Dedifferentiated amniotic fluid mesenchymal stem cell (primary cell): Measurements from ENCODE around the gene GPSM3.
A peak's percentile ranks its signal among the peaks of the same experiment; 100 is the strongest.

Experiments
- DNase-seq: peaks from one replicate; pipeline ENCODE4 v3.0.0-alpha.2; 2016; ENCODE audit errors: extremely low spot score

GPSM3 gene

GRCh38 chr6:32173051-32173727 lies 19.3 kb downstream of the GPSM3 start:
- no peak for DNase-seq

GRCh38 chr6:32171234-32171633 lies 21.2 kb downstream of the GPSM3 start:
- no peak for DNase-seq

- DNase-seq: no peak
Measured at GRCh38 chr6:32170294-32170693, 22.1 kb downstream of the GPSM3 start.

- DNase-seq: no peak
Measured at GRCh38 chr6:32168807-32169591, 23.4 kb downstream of the GPSM3 start.

- no peak for DNase-seq
Measured at GRCh38 chr6:32168350-32168749, 24.1 kb downstream of the GPSM3 start.

GRCh38 chr6:32167761-32168262 lies 24.6 kb downstream of the GPSM3 start:
- DNase-seq: no peak

GRCh38 chr6:32167154-32167760 lies 25.2 kb downstream of the GPSM3 start:
- DNase-seq: no peak

- DNase-seq: no peak
Measured at GRCh38 chr6:32166411-32167061, 25.9 kb downstream of the GPSM3 start.

GRCh38 chr6:32164295-32164694 lies 28.1 kb downstream of the GPSM3 start, which contains the start of gene EGFL8:
EGFL8 (plus strand) TSS chr6:32164595; CDS start chr6:32166166, 1,571 bp downstream.
- no peak for DNase-seq

- no peak for DNase-seq
Measured at GRCh38 chr6:32163559-32164258, 28.7 kb downstream of the GPSM3 start.

GRCh38 chr6:32158052-32158451 lies 34.4 kb downstream of the GPSM3 start:
- no peak for DNase-seq

GRCh38 chr6:32156891-32157290 lies 35.6 kb downstream of the GPSM3 start:
- no peak for DNase-seq

GRCh38 chr6:32154514-32155161 lies 37.8 kb downstream of the GPSM3 start:
- peak; percentile 58 for DNase-seq

- peak; percentile 81 for DNase-seq
Measured at GRCh38 chr6:32153564-32154513, 38.6 kb downstream of the GPSM3 start, which contains the start of gene PPT2. PPT2 (plus strand) TSS chr6:32154141; CDS start chr6:32154595, 454 bp downstream.

- DNase-seq: peak; percentile 49
Measured at GRCh38 chr6:32152769-32153563, 39.5 kb downstream of the GPSM3 start.

- no peak for DNase-seq
Measured at GRCh38 chr6:32151863-32152768, 40.3 kb downstream of the GPSM3 start, which contains the start of gene PRRT1. PRRT1 (minus strand) TSS chr6:32151939; CDS start chr6:32151827, 112 bp downstream.

- no peak for DNase-seq
Measured at GRCh38 chr6:32151181-32151862, 41.1 kb downstream of the GPSM3 start.
